DND-41 (cell line): ENCODE data around the gene NAPB.

Experiments
- ATAC-seq: fragments of 200-7000 bp; cut with Tn5 transposase; 3 replicates; pipeline ENCODE4 v1.9.1; 2021; ENCODE audit warnings: low read depth; ENCODE audit not compliant: insufficient read depth
- DNase-seq: peaks from one replicate; pipeline ENCODE4 v3.0.0-alpha.2; 2020
- H2AFZ ChIP-seq: 2 replicates; pipeline ENCODE4 v1.6.0; 2012; ENCODE audit warnings: low read depth, low read length
- H3K27ac ChIP-seq: 2 replicates; pipeline ENCODE4 v1.5.1; 2012; ENCODE audit warnings: low read length, inconsistent platforms
- H3K27me3 ChIP-seq: fragments of 200-600 bp; sonication (generic); 2 replicates; pipeline ENCODE4 v1.6.0; 2012; ENCODE audit warnings: low read length, mild to moderate bottlenecking, inconsistent platforms; ENCODE audit not compliant: insufficient read depth, poor library complexity
- H3K36me3 ChIP-seq: 2 replicates; pipeline ENCODE4 v1.5.1; 2012; ENCODE audit warnings: low read length, inconsistent platforms; ENCODE audit not compliant: insufficient read depth
- H3K4me1 ChIP-seq: 2 replicates; pipeline ENCODE4 v1.5.1; 2012; ENCODE audit warnings: mild to moderate bottlenecking, low read length; ENCODE audit not compliant: insufficient read depth
- H3K4me2 ChIP-seq: 2 replicates; pipeline ENCODE4 v1.6.0; 2012; ENCODE audit warnings: mild to moderate bottlenecking, moderate library complexity, low read length, inconsistent platforms; ENCODE audit not compliant: insufficient read depth
- H3K4me3 ChIP-seq, 2 experiments: fragments of 200-600 bp in 1 of 2; shearing (Covaris generic) in 1 of 2; 2 replicates each; pipeline ENCODE4 v1.5.1; 2012 to 2016; ENCODE audit warnings: inconsistent platforms in 2 of 2, low read length in 2 of 2, mild to moderate bottlenecking in 2 of 2, low read depth in 1 of 2, moderate library complexity in 1 of 2
- H3K79me2 ChIP-seq: 2 replicates; pipeline ENCODE4 v1.6.0; 2012; ENCODE audit warnings: low read length, inconsistent platforms; ENCODE audit not compliant: insufficient read depth
- H3K9ac ChIP-seq: 2 replicates; pipeline ENCODE4 v1.6.0; 2012; ENCODE audit warnings: low read depth, mild to moderate bottlenecking, inconsistent platforms, low read length, moderate library complexity
- H3K9me3 ChIP-seq: 2 replicates; pipeline ENCODE4 v1.5.1; 2012; ENCODE audit warnings: low read length, moderate library complexity, mild to moderate bottlenecking, inconsistent platforms; ENCODE audit not compliant: insufficient read depth, severe bottlenecking
- H4K20me1 ChIP-seq: 2 replicates; pipeline ENCODE4 v1.6.0; 2012; ENCODE audit warnings: low read length; ENCODE audit not compliant: insufficient read depth
- EZH2 ChIP-seq: IDR thresholded peaks from 3 replicates; pipeline ENCODE4 v1.6.1; 2012; ENCODE audit warnings: borderline replicate concordance, low read depth, mild to moderate bottlenecking, moderate library complexity, low read length, inconsistent platforms; ENCODE audit not compliant: severe bottlenecking
- TF ChIP-seq, protein P1 (sequence below): IDR thresholded peaks from 2 replicates; pipeline ENCODE4 v1.5.1; 2012; ENCODE audit warnings: borderline replicate concordance, low read length, moderate library complexity, mild to moderate bottlenecking; ENCODE audit not compliant: poor library complexity, severe bottlenecking; ENCODE audit errors: extremely low read depth

Gene NAPB

DNA sequence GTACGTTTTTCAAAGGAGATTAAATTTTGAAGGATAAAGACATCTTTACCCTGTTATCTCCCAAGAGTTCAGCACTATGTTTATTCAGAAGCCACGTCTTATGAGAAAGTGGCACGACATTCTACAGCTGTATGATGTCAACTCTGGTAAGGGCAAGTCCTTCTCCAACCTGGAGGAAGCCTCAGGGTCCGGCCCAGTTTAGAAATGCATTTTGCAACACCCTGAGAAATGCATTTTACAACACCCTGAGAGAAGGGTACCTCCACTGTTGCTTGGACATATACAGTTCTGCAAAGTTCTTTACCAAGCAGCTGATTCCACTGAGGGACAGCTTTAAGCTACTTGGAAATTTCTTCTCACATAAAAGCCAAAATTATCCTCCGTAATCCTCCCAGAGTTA is 17.5 kb downstream of the NAPB start:
- H3K4me2 ChIP-seq = no peak overlapping the region
- H3K79me2 ChIP-seq = peaks cover 61% of the 10 kb centered on the region
- ATAC-seq (no peak), DNase-seq (no peak)
- no peaks in the 10 kb centered on the region for H3K27me3 ChIP-seq
- no peak overlapping the region for H3K27ac ChIP-seq
- TF ChIP-seq, protein P1, sequence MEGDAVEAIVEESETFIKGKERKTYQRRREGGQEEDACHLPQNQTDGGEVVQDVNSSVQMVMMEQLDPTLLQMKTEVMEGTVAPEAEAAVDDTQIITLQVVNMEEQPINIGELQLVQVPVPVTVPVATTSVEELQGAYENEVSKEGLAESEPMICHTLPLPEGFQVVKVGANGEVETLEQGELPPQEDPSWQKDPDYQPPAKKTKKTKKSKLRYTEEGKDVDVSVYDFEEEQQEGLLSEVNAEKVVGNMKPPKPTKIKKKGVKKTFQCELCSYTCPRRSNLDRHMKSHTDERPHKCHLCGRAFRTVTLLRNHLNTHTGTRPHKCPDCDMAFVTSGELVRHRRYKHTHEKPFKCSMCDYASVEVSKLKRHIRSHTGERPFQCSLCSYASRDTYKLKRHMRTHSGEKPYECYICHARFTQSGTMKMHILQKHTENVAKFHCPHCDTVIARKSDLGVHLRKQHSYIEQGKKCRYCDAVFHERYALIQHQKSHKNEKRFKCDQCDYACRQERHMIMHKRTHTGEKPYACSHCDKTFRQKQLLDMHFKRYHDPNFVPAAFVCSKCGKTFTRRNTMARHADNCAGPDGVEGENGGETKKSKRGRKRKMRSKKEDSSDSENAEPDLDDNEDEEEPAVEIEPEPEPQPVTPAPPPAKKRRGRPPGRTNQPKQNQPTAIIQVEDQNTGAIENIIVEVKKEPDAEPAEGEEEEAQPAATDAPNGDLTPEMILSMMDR = no peak
- no peak for TF ChIP-seq EZH2
- H3K4me1 ChIP-seq = no peaks in the 10 kb centered on the region
- no peak overlapping the region for H3K9ac ChIP-seq
- H3K4me3 ChIP-seq = no peak overlapping the region
- H2AFZ ChIP-seq = no peak overlapping the region
- peaks cover 9% of the 10 kb centered on the region; the same call in 1 of the 2 replicates for H3K36me3 ChIP-seq
- H4K20me1 ChIP-seq = peaks cover 20% of the 10 kb centered on the region
- H3K9me3 ChIP-seq = no peaks in the 10 kb centered on the region

DNA sequence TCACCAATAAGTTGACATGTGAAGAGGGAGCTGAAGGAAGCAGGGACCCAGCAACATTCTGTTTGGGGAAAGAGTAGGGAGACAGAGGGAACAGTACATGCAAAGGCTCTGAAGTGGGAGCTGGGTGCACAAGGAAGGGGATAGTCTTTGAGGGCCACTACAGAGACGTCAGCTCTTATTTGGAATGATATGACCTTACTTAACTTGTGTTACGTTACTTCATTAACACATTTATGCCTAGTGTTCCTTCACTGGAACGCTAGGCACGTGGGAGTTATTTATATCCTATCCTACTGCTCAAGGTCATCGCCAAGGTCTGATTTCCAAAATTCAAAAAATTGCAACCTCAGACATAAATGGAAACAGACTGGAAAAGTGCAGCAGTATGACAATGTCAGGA is 20.2 kb downstream of the NAPB start:
- Histone ChIP-seq H3K4me1 (no peaks in the 10 kb centered on the region), H4K20me1 (peaks cover 14% of the 10 kb centered on the region), H3K4me2 (no peak overlapping the region), H3K4me3 (no peak overlapping the region), H3K36me3 (peaks cover 13% of the 10 kb centered on the region; the same call in 1 of the 2 replicates), H3K27ac (no peak overlapping the region), H3K9ac (no peak overlapping the region), H3K9me3 (no peaks in the 10 kb centered on the region), H3K27me3 (no peaks in the 10 kb centered on the region), H3K79me2 (peaks cover 35% of the 10 kb centered on the region), H2AFZ (no peak overlapping the region)
- DNase-seq = no peak
- ATAC-seq = no peak
- no peak for TF ChIP-seq EZH2
- TF ChIP-seq, protein P1 = no peak

DNA sequence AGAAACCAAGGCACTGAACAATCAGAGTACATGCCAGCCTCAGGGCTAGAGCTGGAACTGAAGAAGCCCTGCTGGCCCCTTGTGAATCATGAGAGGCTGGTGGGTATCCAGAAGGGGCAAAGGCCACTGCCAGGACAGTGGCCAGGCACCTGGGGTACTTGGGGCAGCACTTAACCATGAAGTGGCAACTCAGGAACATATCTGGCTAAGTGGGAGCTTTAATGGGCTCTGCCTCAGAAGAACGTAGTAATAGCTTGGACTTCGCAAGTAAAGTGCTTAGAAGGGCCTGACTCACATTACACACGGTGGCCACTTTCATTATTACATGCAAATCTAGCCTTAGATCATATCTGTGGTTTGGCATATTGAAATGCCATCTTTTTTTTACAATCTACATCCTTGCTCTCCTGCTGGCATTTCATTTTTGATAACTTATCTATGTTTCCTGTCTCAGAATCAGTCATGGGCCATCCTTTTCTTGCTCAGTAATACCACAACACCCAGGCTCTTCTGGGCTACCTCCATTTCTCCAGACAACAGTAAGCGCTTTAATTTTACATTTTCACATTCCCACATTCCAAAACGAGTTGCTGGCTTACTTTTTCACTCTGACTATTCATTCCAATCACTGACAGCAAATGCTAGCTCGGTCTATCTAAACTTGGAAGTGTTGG is 21.6 kb downstream of the NAPB start:
- H2AFZ ChIP-seq = no peak overlapping the region
- no peaks in the 10 kb centered on the region for H3K9me3 ChIP-seq
- H4K20me1 ChIP-seq = peaks cover 12% of the 10 kb centered on the region
- no peaks in the 10 kb centered on the region for H3K27me3 ChIP-seq
- H3K9ac ChIP-seq = no peak overlapping the region
- peaks cover 21% of the 10 kb centered on the region for H3K79me2 ChIP-seq
- no peak overlapping the region for H3K4me3 ChIP-seq
- DNase-seq (no peak), ATAC-seq (peak; percentile 61; the same call in 2 of the 3 replicates)
- no peak overlapping the region for H3K4me2 ChIP-seq
- TF ChIP-seq EZH2 = no peak
- TF ChIP-seq, protein P1 = peak; percentile 35
- no peak overlapping the region for H3K27ac ChIP-seq
- peaks cover 23% of the 10 kb centered on the region for H3K36me3 ChIP-seq
- H3K4me1 ChIP-seq = no peaks in the 10 kb centered on the region
